Erythroblast (primary cell): ENCODE data around the gene TMEM132C.

Source experiments
- GATA1 ChIP-seq: IDR thresholded peaks from 2 replicates; pipeline ENCODE4 v1.6.1; 2011; ENCODE audit warnings: low read depth, mild to moderate bottlenecking, control low read depth, low read length, moderate library complexity
- POLR2A ChIP-seq: IDR thresholded peaks from 2 replicates; pipeline ENCODE4 v1.6.1; 2011; ENCODE audit warnings: mild to moderate bottlenecking, low read length

- TF ChIP-seq POLR2A, result no peak
- no peak for TF ChIP-seq GATA1
Observed at GRCh38 chr12:128595609-128596008, 328.6 kb downstream of the TMEM132C start.
